HEK293T (cell line): ENCODE data around the gene TBC1D22A.
A peak's percentile ranks its signal among the peaks of the same experiment; 100 is the strongest.

ENCODE experiments used
- CTCF ChIA-PET: fragments of 350-600 bp; formaldehyde crosslinking; extraction: SDS; loops from one replicate; lab custom pipeline; 2021; ENCODE audit warnings: antibody characterized with exemption, inconsistent platforms; lab: Yijun Ruan, JAX
- POLR2A ChIA-PET: fragments of 350-600 bp; formaldehyde crosslinking; extraction: SDS; loops from one replicate; lab custom pipeline; 2020; ENCODE audit warnings: antibody characterized with exemption, inconsistent platforms; lab: Yijun Ruan, JAX
- DNase-seq: peaks from one replicate; pipeline ENCODE4 v3.0.0; 2012; ENCODE audit warnings: mixed read lengths; ENCODE audit errors: extremely low spot score
- ARNT ChIP-seq: fragments of 450-650 bp; IDR thresholded peaks from 2 replicates; pipeline ENCODE4 v1.6.1; 2017; ENCODE audit warnings: mild to moderate bottlenecking
- BHLHE40 ChIP-seq: fragments of 450-650 bp; IDR thresholded peaks from 2 replicates; pipeline ENCODE4 v1.6.1; 2016; ENCODE audit warnings: mild to moderate bottlenecking, moderate library complexity, borderline replicate concordance
- CTBP1 ChIP-seq: fragments of 450-650 bp; IDR thresholded peaks from 2 replicates; pipeline ENCODE4 v1.6.1; 2016; ENCODE audit warnings: borderline replicate concordance
- ELF4 ChIP-seq: fragments of 450-650 bp; IDR thresholded peaks from 2 replicates; pipeline ENCODE4 v1.6.1; 2017; ENCODE audit warnings: antibody characterized with exemption
- FOXA1 ChIP-seq: fragments of 450-650 bp; IDR thresholded peaks from 2 replicates; pipeline ENCODE4 v1.6.1; 2016; ENCODE audit warnings: mild to moderate bottlenecking
- FOXK2 ChIP-seq: fragments of 450-650 bp; IDR thresholded peaks from 2 replicates; pipeline ENCODE4 v1.6.1; 2016; ENCODE audit warnings: mild to moderate bottlenecking
- FOXM1 ChIP-seq: fragments of 450-650 bp; IDR thresholded peaks from 2 replicates; pipeline ENCODE4 v1.6.1; 2017; ENCODE audit warnings: mild to moderate bottlenecking, borderline replicate concordance
- HDGF ChIP-seq: fragments of 450-650 bp; IDR thresholded peaks from 2 replicates; pipeline ENCODE4 v1.6.1; 2017; ENCODE audit warnings: antibody characterized with exemption, borderline replicate concordance
- L3MBTL2 ChIP-seq: fragments of 450-650 bp; conservative IDR thresholded peaks from 2 replicates; pipeline ENCODE4 v1.6.1; 2016; ENCODE audit warnings: mild to moderate bottlenecking
- LEF1 ChIP-seq: fragments of 450-650 bp; IDR thresholded peaks from 2 replicates; pipeline ENCODE4 v1.6.1; 2017; ENCODE audit warnings: mild to moderate bottlenecking, borderline replicate concordance
- NFRKB ChIP-seq: fragments of 450-650 bp; IDR thresholded peaks from 2 replicates; pipeline ENCODE4 v1.6.1; 2016; ENCODE audit warnings: mild to moderate bottlenecking, moderate library complexity
- SP1 ChIP-seq: fragments of 450-650 bp; IDR thresholded peaks from 2 replicates; pipeline ENCODE4 v1.6.1; 2017
- SUZ12 ChIP-seq: fragments of 450-650 bp; IDR thresholded peaks from 2 replicates; pipeline ENCODE4 v1.6.1; 2016; ENCODE audit warnings: mild to moderate bottlenecking
- TARDBP ChIP-seq: fragments of 450-650 bp; IDR thresholded peaks from 2 replicates; pipeline ENCODE4 v1.6.1; 2016
- ZNF384 ChIP-seq: fragments of 450-650 bp; IDR thresholded peaks from 2 replicates; pipeline ENCODE4 v1.6.1; 2016
- TF ChIP-seq, protein P1 (sequence below): fragments of 450-650 bp; IDR thresholded peaks from 2 replicates; pipeline ENCODE4 v1.6.1; 2016

TBC1D22A gene

DNA sequence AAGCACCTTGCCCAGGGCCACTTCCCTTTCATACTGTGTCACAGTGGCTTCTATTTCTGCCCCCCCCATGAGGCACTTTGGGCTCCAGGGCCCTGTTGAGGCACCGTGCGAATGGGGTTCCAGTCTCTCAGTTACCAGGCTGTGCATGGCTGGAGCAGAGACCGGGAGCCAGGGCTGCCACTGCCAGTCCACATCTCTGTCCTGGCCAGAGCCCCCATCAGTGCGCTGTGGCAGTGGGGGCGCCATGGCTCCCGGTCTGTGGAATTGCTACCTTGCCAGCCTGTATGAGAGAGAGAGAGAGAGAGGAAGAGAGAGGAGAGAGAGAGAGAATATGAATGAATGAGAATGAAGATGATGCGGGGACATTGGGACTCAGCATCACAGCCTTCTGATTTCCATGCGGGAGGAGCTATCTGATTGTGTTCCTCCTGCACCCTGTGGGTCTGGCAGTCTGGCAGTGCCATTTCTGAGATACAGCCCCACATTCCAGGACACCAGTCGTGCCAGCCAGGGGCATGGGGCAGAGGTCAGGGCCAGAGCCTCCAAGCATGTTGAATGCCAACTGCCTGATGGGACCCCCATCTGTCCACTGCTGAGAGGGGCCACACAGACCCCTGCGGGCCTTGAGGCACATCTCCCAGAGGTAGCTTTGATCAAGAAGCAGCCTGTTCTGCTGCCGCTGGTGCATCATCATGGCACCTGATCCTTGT lies 279.8 kb downstream of the TBC1D22A start:
- CTCF ChIA-PET = no interaction called here
- TF ChIP-seq FOXM1 (no peak), CTBP1 (no peak), TARDBP (no peak)
- TF ChIP-seq, protein P1, sequence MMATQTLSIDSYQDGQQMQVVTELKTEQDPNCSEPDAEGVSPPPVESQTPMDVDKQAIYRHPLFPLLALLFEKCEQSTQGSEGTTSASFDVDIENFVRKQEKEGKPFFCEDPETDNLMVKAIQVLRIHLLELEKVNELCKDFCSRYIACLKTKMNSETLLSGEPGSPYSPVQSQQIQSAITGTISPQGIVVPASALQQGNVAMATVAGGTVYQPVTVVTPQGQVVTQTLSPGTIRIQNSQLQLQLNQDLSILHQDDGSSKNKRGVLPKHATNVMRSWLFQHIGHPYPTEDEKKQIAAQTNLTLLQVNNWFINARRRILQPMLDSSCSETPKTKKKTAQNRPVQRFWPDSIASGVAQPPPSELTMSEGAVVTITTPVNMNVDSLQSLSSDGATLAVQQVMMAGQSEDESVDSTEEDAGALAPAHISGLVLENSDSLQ = no peak
- POLR2A ChIA-PET = no interaction called here
- no peak for DNase-seq

DNA sequence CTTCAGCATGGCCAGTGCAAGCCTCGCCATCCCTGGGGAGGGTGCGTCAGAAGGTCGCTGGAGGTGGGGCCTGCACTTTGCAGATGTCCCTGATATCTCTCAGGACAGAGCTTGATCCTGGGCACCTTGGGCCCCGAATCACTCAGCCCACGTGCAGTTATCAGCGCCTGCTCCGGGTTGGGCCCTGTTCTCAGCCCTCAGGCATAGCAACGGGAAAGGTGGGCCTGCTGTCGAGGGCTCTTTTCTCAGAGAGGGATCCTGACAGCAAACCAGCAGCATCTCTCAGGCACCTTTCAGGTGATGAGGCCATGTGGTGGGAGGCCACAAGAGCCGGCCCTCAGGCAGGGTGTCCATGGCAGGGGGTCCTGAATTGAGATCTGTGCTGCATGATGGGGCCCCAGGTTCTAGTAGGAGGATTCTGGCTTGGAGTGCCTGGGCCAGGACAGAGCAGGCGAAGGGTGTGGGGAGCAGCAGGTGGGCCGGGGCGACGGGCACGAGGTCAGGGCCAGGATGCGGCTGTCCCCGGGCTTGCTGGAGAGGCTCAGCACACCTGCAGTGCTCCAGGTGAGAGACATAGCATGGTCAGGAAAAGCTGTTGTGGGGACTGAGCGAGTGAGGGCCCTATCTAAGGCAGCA lies 280.5 kb downstream of the TBC1D22A start:
- CTCF ChIA-PET = no interaction called here
- POLR2A ChIA-PET = no interaction called here
- no peak for TF ChIP-seq L3MBTL2
- TF ChIP-seq CTBP1 = no peak
- TF ChIP-seq ARNT = no peak
- TF ChIP-seq ELF4 = no peak
- no peak for TF ChIP-seq NFRKB
- TF ChIP-seq LEF1 = no peak
- no peak for TF ChIP-seq TARDBP
- TF ChIP-seq, protein P1 = no peak
- TF ChIP-seq FOXA1 = no peak
- no peak for TF ChIP-seq HDGF
- DNase-seq = no peak

DNA sequence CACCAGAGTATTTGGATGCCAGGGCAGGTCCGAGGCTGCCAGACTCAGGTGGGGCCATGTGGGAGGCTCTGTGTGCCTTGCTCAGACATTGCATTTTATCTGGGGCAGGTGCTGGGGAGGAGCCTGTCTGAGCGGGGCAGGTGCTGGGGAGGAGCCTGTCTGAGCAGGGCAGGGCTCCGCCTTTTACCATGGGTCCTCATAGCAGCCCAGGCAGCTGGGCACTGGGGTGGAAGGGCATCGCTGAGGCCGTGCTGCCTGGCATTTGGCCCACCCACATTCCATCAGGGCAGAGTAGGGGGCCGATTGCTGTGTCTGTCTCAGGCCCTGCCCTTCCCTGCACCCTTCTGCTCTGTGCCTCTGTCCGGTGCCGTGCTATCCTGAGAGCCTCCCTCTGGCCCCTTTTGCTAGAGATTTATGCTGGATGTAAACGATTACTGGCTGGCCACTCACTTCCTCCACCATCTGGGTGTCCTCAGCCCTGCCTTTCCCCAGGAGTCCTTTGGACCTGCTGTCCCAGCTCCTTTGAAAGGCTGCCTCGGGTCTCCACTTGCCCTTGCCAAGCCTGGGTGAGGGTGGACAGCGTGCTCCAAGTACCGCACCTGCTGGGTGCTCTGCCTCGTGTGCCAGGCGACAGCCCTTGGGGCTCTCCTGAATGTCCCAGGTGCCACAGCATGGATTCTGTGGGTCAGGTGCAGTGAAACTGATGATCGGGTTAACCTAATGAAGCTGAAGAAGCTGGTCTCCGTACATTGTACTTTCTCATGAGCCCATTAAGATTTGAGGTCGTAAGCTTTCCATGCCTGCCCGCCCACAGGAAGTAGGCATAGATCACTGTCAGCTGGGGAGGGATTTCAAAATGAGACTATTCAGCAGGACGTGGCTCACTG lies 281.6 kb downstream of the TBC1D22A start:
- POLR2A ChIA-PET = no interaction called here
- CTCF ChIA-PET = no interaction called here
- TF ChIP-seq, protein P1 = peak; percentile 88
- no peak for TF ChIP-seq FOXA1

DNA sequence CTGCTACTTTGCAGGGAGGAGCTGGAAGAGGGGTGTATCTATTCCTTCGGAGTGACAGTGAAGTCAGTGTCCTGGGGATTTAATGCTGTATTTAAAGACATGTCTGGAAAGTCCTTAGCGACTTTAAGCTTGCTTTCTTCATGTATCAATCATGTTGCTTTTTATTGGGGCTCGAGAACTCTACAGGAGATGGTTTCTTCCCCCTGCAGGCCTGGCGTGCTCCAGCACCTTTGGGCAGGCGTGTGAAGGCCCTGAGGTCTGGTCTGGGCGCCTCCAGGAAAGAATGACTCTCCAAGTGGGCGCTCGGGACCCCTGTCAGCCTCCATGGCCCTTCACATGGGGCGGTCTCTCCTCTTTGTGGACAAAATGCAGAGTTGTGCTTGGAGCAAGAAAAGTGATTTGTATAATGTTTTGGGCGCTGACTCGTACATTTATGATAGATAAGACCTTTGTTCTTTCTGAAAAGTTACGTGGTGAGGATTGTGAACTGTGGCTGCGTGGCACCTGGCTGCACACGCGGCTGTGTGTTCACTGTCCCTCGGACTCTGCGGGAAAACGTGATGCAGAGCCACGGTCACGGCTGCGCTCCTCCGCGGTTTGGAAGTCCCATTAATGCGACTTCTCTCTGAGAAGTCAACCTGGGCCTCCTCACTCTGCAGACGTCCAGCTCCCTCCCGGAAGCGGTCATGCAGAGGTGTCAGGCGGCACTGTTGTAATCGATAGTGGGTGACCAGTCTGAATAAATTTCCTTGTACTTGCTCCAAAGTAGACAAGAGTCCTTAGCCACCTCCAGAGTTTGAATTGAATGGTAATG lies 282.5 kb downstream of the TBC1D22A start:
- CTCF ChIA-PET = no interaction called here
- TF ChIP-seq FOXA1 = no peak
- no peak for TF ChIP-seq ELF4
- TF ChIP-seq SUZ12 = no peak
- TF ChIP-seq L3MBTL2 = no peak
- TF ChIP-seq TARDBP = no peak
- TF ChIP-seq CTBP1 = no peak
- TF ChIP-seq, protein P1 = no peak
- TF ChIP-seq SP1 = no peak
- no peak for TF ChIP-seq FOXM1
- TF ChIP-seq LEF1 = no peak
- no peak for TF ChIP-seq NFRKB
- no peak for TF ChIP-seq ZNF384
- no peak for DNase-seq
- POLR2A ChIA-PET = no interaction called here

More for the DNA sequence above, 281.6 kb downstream of the TBC1D22A start:
- no peak for DNase-seq

DNA sequence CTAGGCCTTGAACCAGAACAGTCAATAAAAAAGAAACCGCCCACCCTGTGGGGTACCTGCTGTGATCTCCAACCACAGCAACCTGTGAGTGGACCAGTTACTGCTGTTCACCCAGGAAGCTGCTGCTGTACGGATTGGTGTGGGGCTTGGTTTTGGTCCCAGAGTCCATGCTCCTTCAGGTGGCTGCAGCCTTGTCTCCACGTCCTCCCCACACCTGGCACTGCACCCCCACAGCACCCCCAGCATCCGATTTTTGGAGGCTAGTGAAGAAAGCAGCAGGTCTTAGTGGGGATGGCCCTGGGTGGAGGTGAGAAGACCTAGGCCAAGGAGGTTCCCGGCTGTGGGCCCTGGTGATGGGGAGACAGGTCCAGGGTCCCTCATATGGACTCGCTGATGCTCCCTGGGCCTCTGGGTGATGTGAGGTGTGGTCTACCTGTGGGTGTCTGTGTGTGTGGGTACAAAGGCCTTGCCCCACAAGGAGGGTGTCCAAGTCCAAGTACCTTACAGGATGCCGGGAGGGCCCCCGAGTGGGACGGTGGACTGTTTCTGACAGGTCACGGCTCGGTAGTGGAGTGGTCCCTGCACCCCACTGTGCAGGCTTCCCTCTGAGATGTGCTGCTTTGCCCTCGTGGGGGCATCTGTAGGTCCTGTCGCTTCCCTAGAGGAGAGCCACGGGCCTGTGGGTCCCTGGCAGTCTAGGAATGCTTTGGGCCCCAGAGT lies 283.4 kb downstream of the TBC1D22A start:
- CTCF ChIA-PET = no interaction called here
- DNase-seq = no peak
- no peak for TF ChIP-seq HDGF
- no peak for TF ChIP-seq BHLHE40
- TF ChIP-seq CTBP1 = no peak
- TF ChIP-seq ARNT = no peak
- no peak for TF ChIP-seq FOXK2
- TF ChIP-seq SUZ12 = no peak
- no peak for TF ChIP-seq NFRKB
- TF ChIP-seq ELF4 = no peak
- no peak for TF ChIP-seq SP1
- no peak for TF ChIP-seq L3MBTL2
- TF ChIP-seq FOXM1 = no peak
- TF ChIP-seq, protein P1 = no peak
- no peak for TF ChIP-seq ZNF384
- TF ChIP-seq TARDBP = no peak
- no peak for TF ChIP-seq LEF1
- TF ChIP-seq FOXA1 = no peak
- POLR2A ChIA-PET = no interaction called here
